ENCODE data around the gene MCAM. TPM values are rescaled to one million over a fixed set of nuclear protein-coding genes. Genes with fewer than 3 reads are reported as not detected.

Gene MCAM
- total RNA-seq, 1 donor from 2014 or later, result 563 TPM

DNA sequence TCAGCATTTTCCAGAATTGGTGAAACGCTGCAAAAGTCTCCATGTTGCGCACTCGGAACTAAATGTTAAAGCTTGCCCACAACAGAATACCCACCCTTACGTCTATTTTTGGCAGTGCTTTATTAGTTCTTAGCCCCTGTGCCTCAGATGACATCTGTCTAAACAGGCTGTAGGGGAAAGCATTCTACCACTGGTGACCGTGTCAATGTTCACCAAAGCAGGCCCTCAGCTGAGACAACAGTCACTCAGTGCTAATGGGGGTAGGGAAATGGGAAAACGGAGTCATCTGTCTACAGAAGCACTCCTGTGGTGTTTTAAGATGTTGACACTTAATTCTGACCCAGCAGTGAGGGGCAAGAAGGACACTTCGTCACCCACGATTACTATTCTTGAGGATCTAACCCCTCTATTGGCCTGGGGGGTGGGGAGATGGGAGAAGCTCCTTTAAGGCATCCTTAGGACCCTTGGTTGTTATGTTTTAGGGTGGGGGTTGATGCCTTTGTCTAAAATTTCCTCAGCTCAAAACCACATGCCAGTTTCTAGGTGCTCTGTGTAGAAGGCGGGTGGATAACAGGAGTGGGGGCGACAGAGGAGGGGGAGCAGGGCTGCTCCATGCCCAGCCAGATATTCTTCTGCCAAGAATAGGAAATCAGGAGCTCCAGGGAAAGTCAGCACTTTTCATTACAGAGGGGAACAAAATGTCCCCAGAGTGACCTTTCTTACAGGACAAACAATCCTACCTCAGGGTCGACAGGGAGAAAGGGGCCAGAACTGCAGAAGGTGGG lies 45.2 kb upstream of the MCAM start:
- no peak overlapping the region for H3K4me3 ChIP-seq (ENCODE audit: low read depth, low read length)
- peaks cover 6% of the 10 kb centered on the region for H3K27me3 ChIP-seq (ENCODE audit: control insufficient read depth, insufficient read depth, low read length)
- H3K36me3 ChIP-seq (ENCODE audit: control insufficient read depth, insufficient read depth, low read length), result no peaks in the 10 kb centered on the region
- TF ChIP-seq, protein P1, sequence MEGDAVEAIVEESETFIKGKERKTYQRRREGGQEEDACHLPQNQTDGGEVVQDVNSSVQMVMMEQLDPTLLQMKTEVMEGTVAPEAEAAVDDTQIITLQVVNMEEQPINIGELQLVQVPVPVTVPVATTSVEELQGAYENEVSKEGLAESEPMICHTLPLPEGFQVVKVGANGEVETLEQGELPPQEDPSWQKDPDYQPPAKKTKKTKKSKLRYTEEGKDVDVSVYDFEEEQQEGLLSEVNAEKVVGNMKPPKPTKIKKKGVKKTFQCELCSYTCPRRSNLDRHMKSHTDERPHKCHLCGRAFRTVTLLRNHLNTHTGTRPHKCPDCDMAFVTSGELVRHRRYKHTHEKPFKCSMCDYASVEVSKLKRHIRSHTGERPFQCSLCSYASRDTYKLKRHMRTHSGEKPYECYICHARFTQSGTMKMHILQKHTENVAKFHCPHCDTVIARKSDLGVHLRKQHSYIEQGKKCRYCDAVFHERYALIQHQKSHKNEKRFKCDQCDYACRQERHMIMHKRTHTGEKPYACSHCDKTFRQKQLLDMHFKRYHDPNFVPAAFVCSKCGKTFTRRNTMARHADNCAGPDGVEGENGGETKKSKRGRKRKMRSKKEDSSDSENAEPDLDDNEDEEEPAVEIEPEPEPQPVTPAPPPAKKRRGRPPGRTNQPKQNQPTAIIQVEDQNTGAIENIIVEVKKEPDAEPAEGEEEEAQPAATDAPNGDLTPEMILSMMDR (IDR thresholded peaks at IDR 0.05; ENCODE audit: insufficient read depth, low read length, poor library complexity, severe bottlenecking), result no peak
- DNase-seq (ENCODE audit: low read depth), result no peak

DNA sequence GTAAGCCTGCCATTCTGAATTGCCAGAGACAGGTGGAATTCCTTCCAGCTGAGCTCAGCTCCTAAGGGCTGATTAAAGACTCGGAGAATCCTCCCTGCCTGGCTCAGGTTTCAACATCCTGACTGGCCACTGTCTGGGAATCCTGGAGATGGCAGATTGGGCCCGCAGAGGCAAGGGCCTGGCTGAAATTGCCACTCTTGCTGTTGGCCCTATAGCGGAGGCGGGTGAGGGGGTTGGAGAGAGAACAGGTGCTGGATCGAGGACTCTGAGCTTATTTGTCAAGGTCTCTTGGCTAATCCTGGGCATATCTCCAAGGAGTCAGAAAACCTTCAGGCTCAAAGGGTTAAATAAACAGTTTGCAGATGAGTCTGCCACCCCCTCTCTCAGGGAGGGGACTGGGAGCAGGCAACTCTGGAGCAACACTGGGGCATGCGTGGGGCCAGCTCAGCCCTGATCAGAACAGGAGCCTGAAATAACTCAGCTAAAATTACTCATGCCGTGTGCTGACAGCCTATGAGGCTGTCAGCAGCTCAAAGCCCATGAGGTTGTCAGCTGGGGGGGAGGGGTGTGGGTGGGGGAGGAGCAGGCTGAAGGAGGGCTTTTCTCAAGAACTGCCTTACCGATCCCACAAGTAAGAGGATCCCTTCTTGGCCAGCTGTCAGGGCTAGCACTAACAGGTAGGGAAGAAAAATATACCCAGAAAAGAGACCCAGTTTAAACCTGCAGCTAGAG lies 44.3 kb upstream of the MCAM start:
- peak; percentile 78 for DNase-seq (ENCODE audit: low read depth)
- Histone ChIP-seq H3K27me3 (ENCODE audit: control insufficient read depth, insufficient read depth, low read length) (peaks cover 6% of the 10 kb centered on the region), H3K4me3 (ENCODE audit: low read depth, low read length) (no peak overlapping the region), H3K36me3 (ENCODE audit: control insufficient read depth, insufficient read depth, low read length) (no peaks in the 10 kb centered on the region)
- TF ChIP-seq, protein P1 (IDR thresholded peaks at IDR 0.05; ENCODE audit: insufficient read depth, low read length, poor library complexity, severe bottlenecking), result no peak

DNA sequence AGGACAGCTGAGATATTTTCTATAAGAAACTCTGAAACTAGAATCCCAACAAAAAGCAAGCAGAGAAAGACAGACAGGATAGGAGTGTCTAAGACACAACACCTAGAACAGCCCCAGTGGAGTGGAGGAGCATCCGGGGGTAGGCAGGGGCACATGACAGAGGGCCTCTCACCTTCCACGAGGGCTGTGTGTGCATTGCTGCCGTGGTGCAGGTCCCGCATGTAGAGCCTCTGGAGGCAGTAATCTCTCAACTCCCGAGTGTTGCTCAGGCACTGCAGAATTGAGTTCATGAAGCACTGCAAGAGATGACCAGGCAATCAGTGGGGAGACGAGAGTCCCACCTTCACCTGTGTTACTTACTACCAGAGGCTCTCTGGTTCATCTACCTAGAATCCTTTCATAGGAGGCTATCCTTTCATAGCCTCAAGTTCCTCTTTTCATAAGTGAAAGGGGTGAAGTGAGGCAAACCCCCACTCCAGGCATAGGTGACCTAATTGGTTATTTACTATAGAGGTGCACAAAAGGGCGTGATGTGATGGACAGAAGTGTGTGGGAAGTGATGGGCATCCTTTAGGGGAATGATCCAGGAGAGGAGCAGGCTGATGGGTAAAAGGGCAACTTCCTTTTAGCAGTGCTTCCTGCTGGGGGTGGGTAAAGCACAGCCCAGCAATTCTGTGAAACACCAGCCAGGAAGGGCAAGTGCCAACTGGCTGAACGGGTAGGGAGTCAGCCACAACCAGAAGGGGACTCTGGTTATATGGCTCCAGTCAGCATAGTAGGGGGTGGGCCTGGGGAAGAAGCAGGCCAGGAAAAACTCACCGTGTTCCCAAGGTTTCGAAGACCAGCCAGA lies 42.7 kb upstream of the MCAM start:
- no peak overlapping the region for H3K4me3 ChIP-seq (ENCODE audit: low read depth, low read length)
- H3K36me3 ChIP-seq (ENCODE audit: control insufficient read depth, insufficient read depth, low read length), result no peaks in the 10 kb centered on the region
- peaks cover 5% of the 10 kb centered on the region for H3K27me3 ChIP-seq (ENCODE audit: control insufficient read depth, insufficient read depth, low read length)
- no peak for DNase-seq (ENCODE audit: low read depth)
- TF ChIP-seq, protein P1 (IDR thresholded peaks at IDR 0.05; ENCODE audit: insufficient read depth, low read length, poor library complexity, severe bottlenecking), result no peak

DNA sequence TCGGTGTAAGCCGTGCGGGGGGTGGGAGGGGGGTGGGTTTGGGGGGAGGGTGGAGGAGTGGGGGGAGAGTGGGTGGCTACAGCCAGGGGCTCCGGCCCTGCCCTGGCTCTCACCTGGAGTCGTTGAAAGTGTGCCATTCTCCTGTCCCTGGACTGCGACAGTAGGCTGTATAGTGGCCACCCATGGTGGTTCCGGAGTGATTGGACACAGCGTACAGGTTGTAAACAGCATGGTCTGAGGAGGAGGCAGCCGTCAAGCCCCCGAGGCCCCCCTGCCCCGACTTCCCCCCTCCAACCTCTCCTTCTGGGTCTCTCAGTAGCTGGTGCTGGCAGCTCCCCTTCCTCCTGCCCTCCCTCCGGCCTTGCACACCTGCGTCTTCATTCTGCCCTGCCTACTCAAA lies 40.1 kb upstream of the MCAM start:
- TF ChIP-seq, protein P1 (IDR thresholded peaks at IDR 0.05; ENCODE audit: insufficient read depth, low read length, poor library complexity, severe bottlenecking), result no peak
- Histone ChIP-seq H3K27me3 (ENCODE audit: control insufficient read depth, insufficient read depth, low read length) (no peaks in the 10 kb centered on the region), H3K4me3 (ENCODE audit: low read depth, low read length) (peak overlapping the region; percentile 32), H3K36me3 (ENCODE audit: control insufficient read depth, insufficient read depth, low read length) (no peaks in the 10 kb centered on the region)
- DNase-seq (ENCODE audit: low read depth), result no peak

DNA sequence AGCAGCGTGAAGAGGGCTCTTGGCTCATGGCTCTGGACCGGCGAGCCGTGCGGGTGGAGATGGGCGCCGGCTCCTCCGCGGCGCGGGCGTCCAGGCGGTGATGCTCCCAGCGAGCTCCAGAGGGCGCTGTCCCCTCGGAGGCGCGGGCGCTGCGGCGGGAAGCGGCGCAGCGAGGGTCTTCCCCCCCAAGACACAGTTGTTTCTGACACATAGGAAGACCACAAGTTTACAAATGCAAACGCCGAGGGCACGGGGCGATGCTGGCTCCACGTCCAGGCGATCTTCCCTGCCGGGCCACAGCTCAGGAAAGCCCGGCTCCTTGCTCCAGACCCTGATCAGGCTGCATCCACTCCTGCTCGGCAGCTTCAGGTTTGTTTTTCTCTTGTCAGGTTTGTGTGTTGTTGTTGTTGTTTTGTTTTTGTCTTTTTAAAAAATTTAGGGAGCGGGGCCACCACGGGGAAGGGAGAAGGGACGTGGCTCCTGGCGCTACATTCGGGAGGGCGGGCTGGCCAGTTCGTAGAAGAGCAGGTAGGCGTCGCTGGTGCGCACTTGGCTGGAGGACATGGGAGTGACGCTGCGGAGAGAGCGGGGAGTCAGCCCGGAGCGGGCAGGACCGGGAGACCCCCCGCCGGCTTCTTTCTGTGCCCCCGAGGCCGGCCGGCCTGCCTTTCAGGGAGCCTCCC lies 39.6 kb upstream of the MCAM start:
- TF ChIP-seq, protein P1 (IDR thresholded peaks at IDR 0.05; ENCODE audit: insufficient read depth, low read length, poor library complexity, severe bottlenecking), result peak; percentile 81
- Histone ChIP-seq H3K4me3 (ENCODE audit: low read depth, low read length) (peak overlapping the region; percentile 32), H3K27me3 (ENCODE audit: control insufficient read depth, insufficient read depth, low read length) (no peaks in the 10 kb centered on the region), H3K36me3 (ENCODE audit: control insufficient read depth, insufficient read depth, low read length) (no peaks in the 10 kb centered on the region)
- no peak for DNase-seq (ENCODE audit: low read depth)
